Endothelial cell of umbilical vein (primary cell): ENCODE results near the gene ST6GALNAC3. TPM values are rescaled to one million over a fixed set of nuclear protein-coding genes. Genes with fewer than 3 reads are reported as not detected.

ENCODE experiments used
- BruUV-seq: library from RNA; stranded (reverse); fragments of 400-500 nt; replicated peaks from 2 replicates; lab custom pipeline; 2021; lab: Mats Ljungman, UMichigan
- CTCF ChIA-PET: fragments of 300-600, 350-600 bp; sonication (Branson Sonifier 250); formaldehyde crosslinking; loops from one replicate; lab custom pipeline; 2021; ENCODE audit warnings: antibody characterized with exemption, inconsistent platforms; lab: Charles Lee
- POLR2A ChIA-PET: fragments of 300-600, 350-600 bp; sonication (Branson Sonifier 250); formaldehyde crosslinking; loops from one replicate; lab custom pipeline; 2021; ENCODE audit warnings: antibody characterized with exemption, inconsistent platforms; lab: Charles Lee
- DNase-seq: peaks from one replicate; pipeline ENCODE4 v3.0.0-alpha.2; 2011; ENCODE audit warnings: low read depth, low spot score
- FAIRE-seq: peaks from 2 replicates; lab custom pipeline; 2011; peaks lifted over from hg19 to GRCh38; lab: Jason Lieb, UNC
- H2AFZ ChIP-seq: 2 replicates; pipeline ENCODE4 v1.6.0; 2012; ENCODE audit warnings: low read depth, low read length, control low read depth, inconsistent platforms
- H3K27ac ChIP-seq: 2 replicates; pipeline ENCODE4 v1.5.1; 2011; ENCODE audit warnings: low read depth, mild to moderate bottlenecking, control low read depth, low read length, moderate library complexity; ENCODE audit not compliant: insufficient read depth
- H3K27me3 ChIP-seq, 2 experiments: 2 replicates each; pipeline versions ENCODE4 v1.6.0 to v1.6.1; 2011; ENCODE audit warnings: low read length in 2 of 2, mixed read lengths in 1 of 2; ENCODE audit not compliant: control insufficient read depth in 2 of 2, insufficient read depth in 2 of 2
- H3K36me3 ChIP-seq, 2 experiments: 2 replicates in 1 of 2; 3 replicates in 1 of 2; pipeline ENCODE4 v1.5.1; 2011; ENCODE audit warnings: low read length in 2 of 2, mild to moderate bottlenecking in 1 of 2, moderate library complexity in 1 of 2; ENCODE audit not compliant: control insufficient read depth in 2 of 2, insufficient read depth in 2 of 2; ENCODE audit errors: extremely low read depth in 1 of 2
- H3K4me1 ChIP-seq: 3 replicates; pipeline ENCODE4 v1.5.1; 2011; ENCODE audit warnings: mild to moderate bottlenecking, low read length; ENCODE audit not compliant: control insufficient read depth, insufficient read depth; ENCODE audit errors: extremely low read depth
- H3K4me2 ChIP-seq: 2 replicates; pipeline ENCODE4 v1.6.1; 2011; ENCODE audit warnings: low read length, control low read depth, mixed read lengths; ENCODE audit not compliant: insufficient read depth
- H3K4me3 ChIP-seq, 3 experiments: fragments of 200-600 bp in 1 of 3; sonication (generic), shearing (Covaris generic) in 1 of 3; replicated peaks in 1 of 3; 2 replicates each; pipeline ENCODE4 v1.5.1; 2011 to 2016; ENCODE audit warnings: control low read depth in 3 of 3, low read length in 3 of 3, mild to moderate bottlenecking in 2 of 3, inconsistent platforms in 1 of 3, low read depth in 1 of 3, moderate library complexity in 1 of 3; ENCODE audit not compliant: insufficient read depth in 1 of 3
- H3K79me2 ChIP-seq: 2 replicates; pipeline ENCODE4 v1.6.0; 2012; ENCODE audit warnings: low read length, inconsistent platforms; ENCODE audit not compliant: control insufficient read depth, insufficient read depth
- H3K9ac ChIP-seq: replicated peaks from 2 replicates; pipeline ENCODE3; 2011; ENCODE audit warnings: low read length, control low read depth; ENCODE audit not compliant: insufficient read depth; ENCODE audit errors: extremely low read depth
- H3K9me1 ChIP-seq: replicated peaks from 3 replicates; pipeline ENCODE4 v1.6.0; 2011; ENCODE audit warnings: mild to moderate bottlenecking, low read length; ENCODE audit not compliant: control insufficient read depth, insufficient read depth; ENCODE audit errors: extremely low read depth
- H3K9me3 ChIP-seq: replicated peaks from 2 replicates; pipeline ENCODE4 v1.5.1; 2012; ENCODE audit warnings: low read length, inconsistent platforms; ENCODE audit not compliant: control insufficient read depth, insufficient read depth
- H4K20me1 ChIP-seq: replicated peaks from 2 replicates; pipeline ENCODE3; 2011; ENCODE audit warnings: mild to moderate bottlenecking, low read length; ENCODE audit not compliant: control insufficient read depth, insufficient read depth; ENCODE audit errors: extremely low read depth
- CTCF ChIP-seq, 2 donors: IDR thresholded peaks; 1 replicate in 1 of 2; 2 replicates in 1 of 2; pipeline ENCODE4 v1.5.1; 2011; ENCODE audit warnings: low read length in 2 of 2, mild to moderate bottlenecking in 2 of 2, moderate library complexity in 2 of 2, control low read depth in 1 of 2, inconsistent platforms in 1 of 2, low read depth in 1 of 2; ENCODE audit not compliant: insufficient read depth in 1 of 2; ENCODE audit errors: extremely low read depth in 1 of 2
- EZH2 ChIP-seq: IDR thresholded peaks from 2 replicates; pipeline ENCODE4 v1.6.1; 2012; ENCODE audit warnings: borderline replicate concordance, low read depth, mild to moderate bottlenecking, moderate library complexity, low read length, inconsistent platforms; ENCODE audit not compliant: severe bottlenecking
- FOS ChIP-seq: IDR thresholded peaks from 2 replicates; pipeline ENCODE4 v1.6.1; 2011; ENCODE audit warnings: mild to moderate bottlenecking, low read length, moderate library complexity, borderline replicate concordance; ENCODE audit not compliant: insufficient read depth
- GATA2 ChIP-seq: IDR thresholded peaks from 2 replicates; pipeline ENCODE4 v1.7.0; 2011; ENCODE audit warnings: low read depth, mild to moderate bottlenecking, moderate library complexity, mixed read lengths, low read length; ENCODE audit not compliant: insufficient read length, insufficient read depth
- JUN ChIP-seq: IDR thresholded peaks from 2 replicates; pipeline ENCODE4 v1.6.1; 2011; ENCODE audit warnings: borderline replicate concordance, low read depth; ENCODE audit not compliant: insufficient read length, insufficient read depth
- MAX ChIP-seq: IDR thresholded peaks from 2 replicates; pipeline ENCODE4 v1.6.1; 2011; ENCODE audit not compliant: insufficient read depth, insufficient read length
- MYC ChIP-seq: IDR thresholded peaks from one replicate; pipeline ENCODE4 v1.6.1; 2011; ENCODE audit warnings: mild to moderate bottlenecking, low read depth, low read length
- POLR2A ChIP-seq: IDR thresholded peaks from 2 replicates; pipeline ENCODE4 v1.6.1; 2012; ENCODE audit warnings: low read depth, mild to moderate bottlenecking, control low read depth, low read length
- POLR2AphosphoS5 ChIP-seq: IDR thresholded peaks from 2 replicates; pipeline ENCODE4 v1.6.1; 2012; ENCODE audit warnings: low read depth, mild to moderate bottlenecking, control low read depth, low read length, moderate library complexity; ENCODE audit not compliant: insufficient read depth
- dilution Hi-C: fragments of 300-500 bp; cut with MboI; formaldehyde crosslinking; loops from one replicate; pipeline ENCODE4 v1.15.0; 2019; ENCODE audit warnings: low sequenced_read_pairs; ENCODE audit not compliant: extremely low pct_ligation_motif_present
- intact Hi-C: fragments of 100-400 bp; cut with micrococcal nuclease; formaldehyde crosslinking; loops from one replicate; pipeline ENCODE4 v1.10.0; 2022
- polyA plus RNA-seq, 4 experiments: library from polyadenylated mRNA; depleted of rRNA in 3 of 4; stranded (reverse) in 3 of 4; unstranded in 1 of 4; fragments of >200 nt; gene quantifications; 2 replicates each; pipeline versions ENCODE4 v1.2.1 to v1.2.3, GENCODE V29; 2011 to 2012; ENCODE audit warnings: missing spikeins in 1 of 4
- total RNA-seq: library from RNA; stranded (reverse); gene quantifications from 2 replicates; pipeline ENCODE4 v1.2.3, GENCODE V29; 2021

ST6GALNAC3 gene
- total and polyA plus RNA-seq, 2 donors (not counting 3 experiments of a cell fraction or from before 2014, with no cell fraction given): 7.6 to 48.3 TPM

GRCh38 chr1:76141929-76142328 lies 67.4 kb downstream of the ST6GALNAC3 start:
- Histone ChIP-seq H3K27me3 (no peaks in the 10 kb centered on the region), H3K4me3 (no peak overlapping the region), H3K9ac (no peak overlapping the region), H3K9me1 (no peaks in the 10 kb centered on the region), H2AFZ (no peak overlapping the region), H3K79me2 (no peaks in the 10 kb centered on the region), H3K36me3 (no peaks in the 10 kb centered on the region), H3K9me3 (no peaks in the 10 kb centered on the region), H4K20me1 (no peaks in the 10 kb centered on the region), H3K4me1 (peaks cover 10% of the 10 kb centered on the region), H3K27ac (no peak overlapping the region), H3K4me2 (no peak overlapping the region)
- intact Hi-C loops: loop anchor here (2.0 kb wide), 1 partner anchor 151 kb away; no protein-coding TSS in a partner anchor
- BruUV-seq: no TSS peak
- ChIA-PET CTCF (interaction anchor here (1.3 to 1.5 kb wide), 2 partner anchors 12 to 107 kb away, joined by 3 to 5 read pairs; no protein-coding TSS in a partner anchor), POLR2A (no interaction called here)
- dilution Hi-C loops: no loop called here
- DNase-seq: no peak
- TF ChIP-seq JUN (no peak), POLR2A (no peak), MYC (no peak), CTCF (IDR thresholded peaks at IDR 0.05; ENCODE audit: extremely low read depth in 1 of 2, insufficient read depth in 1 of 2, low read depth in 1 of 2, low read length in 2 of 2) (no peak)
- FAIRE-seq: no peak

GRCh38 chr1:76142771-76143540 lies 68.4 kb downstream of the ST6GALNAC3 start:
- CTCF ChIA-PET: interaction anchor here (1.3 to 3.2 kb wide), 3 partner anchors 11 to 108 kb away, joined by 3 to 22 read pairs (median 5); no protein-coding TSS in a partner anchor
- H3K4me2 ChIP-seq: no peak overlapping the region

More at GRCh38 chr1:76142771-76143540, 68.4 kb downstream of the ST6GALNAC3 start:
- Histone ChIP-seq H3K36me3 (no peaks in the 10 kb centered on the region), H3K79me2 (no peaks in the 10 kb centered on the region), H3K9me3 (no peaks in the 10 kb centered on the region), H3K4me3 (no peak overlapping the region), H3K27ac (no peak overlapping the region), H3K27me3 (no peaks in the 10 kb centered on the region), H3K4me1 (peaks cover 7% of the 10 kb centered on the region), H2AFZ (no peak overlapping the region), H3K9ac (no peak overlapping the region), H4K20me1 (no peaks in the 10 kb centered on the region), H3K9me1 (no peaks in the 10 kb centered on the region)
- POLR2A ChIA-PET: no interaction called here
- intact Hi-C loops (no loop called here), dilution Hi-C loops (no loop called here)
- peak; percentile 37 for DNase-seq
- no TSS peak for BruUV-seq
- no peak for TF ChIP-seq POLR2A
- TF ChIP-seq MAX: no peak
- no peak for TF ChIP-seq JUN
- TF ChIP-seq GATA2: no peak
- TF ChIP-seq POLR2AphosphoS5: no peak
- TF ChIP-seq CTCF (IDR thresholded peaks at IDR 0.05; ENCODE audit: extremely low read depth in 1 of 2, insufficient read depth in 1 of 2, low read depth in 1 of 2, low read length in 2 of 2): no peak
- no peak for TF ChIP-seq EZH2
- TF ChIP-seq FOS: no peak
- TF ChIP-seq MYC: no peak
- no peak for FAIRE-seq
